T47D (cell line): ENCODE results near the gene KRT9.

Experiments used
- DNase-seq, 2 experiments: peaks; one replicate each; pipeline versions ENCODE4 v3.0.0 to v3.0.0-alpha.2; 2011 to 2012; ENCODE audit warnings: low read depth in 1 of 2, low spot score in 1 of 2
- JUND ChIP-seq: IDR thresholded peaks from 2 replicates; pipeline ENCODE4 v1.6.1; 2012; ENCODE audit warnings: low read depth
- in situ Hi-C: cut with HindIII; loops from 2 replicates; pipeline ENCODE4 v1.10.0; 2016; ENCODE audit warnings: low sequenced_read_pairs, low pct_unique_long_range_greater_than_20kb

KRT9 gene

DNA sequence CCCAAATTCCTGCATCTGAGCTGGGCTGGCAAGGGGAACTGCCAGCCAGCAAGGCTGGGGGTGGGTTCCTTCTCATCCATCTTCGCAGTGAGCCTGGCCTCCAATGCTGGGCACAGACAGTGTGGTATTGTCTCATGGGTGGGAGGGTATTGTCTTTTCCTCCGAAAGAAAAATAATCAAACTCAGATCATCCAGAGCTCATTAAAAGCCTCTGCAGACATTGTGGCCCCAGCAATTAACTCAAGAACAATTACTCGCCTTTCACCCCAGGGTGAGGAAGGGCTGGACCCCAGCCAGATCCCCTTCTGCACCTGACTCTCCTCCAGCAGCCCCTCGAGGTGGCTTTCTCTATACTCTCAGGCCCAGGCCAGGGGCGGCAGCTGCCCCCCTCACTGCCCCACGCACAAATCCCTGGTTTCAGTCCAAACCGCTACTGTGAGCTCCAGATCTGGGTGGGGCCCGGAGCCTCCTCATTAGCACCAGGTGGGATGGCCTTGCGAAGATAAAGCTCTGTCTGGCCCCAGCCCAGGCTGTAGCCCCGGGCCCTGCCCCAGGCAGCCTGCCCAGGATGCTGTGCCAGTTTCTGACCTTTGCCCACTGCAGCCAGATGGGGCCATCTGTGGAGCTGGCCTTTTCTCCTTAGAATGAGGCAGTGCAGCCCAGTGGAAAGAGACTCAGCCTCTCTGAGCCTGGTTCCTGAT lies 50.9 kb downstream of the KRT9 start:
- DNase-seq: no peak
- TF ChIP-seq JUND: no peak
- in situ Hi-C loops: no loop called here

DNA sequence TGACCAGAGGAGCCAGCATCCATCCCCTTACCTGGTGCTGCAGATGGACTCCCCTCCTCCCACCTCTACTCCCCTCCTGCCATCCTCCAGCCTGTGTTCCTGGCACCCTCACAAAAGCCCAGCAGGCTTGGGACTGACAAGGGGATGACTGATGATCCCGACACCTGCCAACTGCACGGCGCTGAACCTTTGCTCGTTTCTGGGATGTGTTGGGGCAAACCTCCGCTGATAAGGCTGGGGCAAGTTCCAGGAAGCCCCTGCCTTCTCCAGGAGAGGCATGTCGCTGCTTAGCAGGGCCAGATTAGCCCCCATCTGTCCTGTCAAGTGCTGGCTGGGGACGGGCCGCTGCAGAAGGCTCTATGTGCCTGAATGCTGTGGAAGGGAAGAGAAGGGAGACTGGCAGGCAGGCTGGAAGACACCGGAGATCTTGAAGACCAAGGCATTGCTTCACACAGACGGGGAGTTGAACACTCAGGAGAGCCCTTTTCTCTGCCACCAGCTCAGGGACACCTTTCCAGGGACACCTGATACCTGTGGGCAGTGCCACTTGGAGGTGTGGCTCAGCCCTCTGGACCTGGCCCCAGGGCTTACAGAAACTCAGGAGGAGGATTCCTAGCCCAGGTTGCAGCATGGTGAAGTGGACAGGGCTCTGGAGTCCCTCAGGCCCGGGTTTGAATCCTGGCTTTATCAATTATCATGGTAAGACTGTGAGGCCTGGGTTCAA lies 52.2 kb downstream of the KRT9 start:
- in situ Hi-C loops: no loop called here
- TF ChIP-seq JUND: 0 out of 2 replicates have a peak, but pooled peaks have one; percentile 62
- peak in 1 of 2 experiments; percentile 92 for DNase-seq

DNA sequence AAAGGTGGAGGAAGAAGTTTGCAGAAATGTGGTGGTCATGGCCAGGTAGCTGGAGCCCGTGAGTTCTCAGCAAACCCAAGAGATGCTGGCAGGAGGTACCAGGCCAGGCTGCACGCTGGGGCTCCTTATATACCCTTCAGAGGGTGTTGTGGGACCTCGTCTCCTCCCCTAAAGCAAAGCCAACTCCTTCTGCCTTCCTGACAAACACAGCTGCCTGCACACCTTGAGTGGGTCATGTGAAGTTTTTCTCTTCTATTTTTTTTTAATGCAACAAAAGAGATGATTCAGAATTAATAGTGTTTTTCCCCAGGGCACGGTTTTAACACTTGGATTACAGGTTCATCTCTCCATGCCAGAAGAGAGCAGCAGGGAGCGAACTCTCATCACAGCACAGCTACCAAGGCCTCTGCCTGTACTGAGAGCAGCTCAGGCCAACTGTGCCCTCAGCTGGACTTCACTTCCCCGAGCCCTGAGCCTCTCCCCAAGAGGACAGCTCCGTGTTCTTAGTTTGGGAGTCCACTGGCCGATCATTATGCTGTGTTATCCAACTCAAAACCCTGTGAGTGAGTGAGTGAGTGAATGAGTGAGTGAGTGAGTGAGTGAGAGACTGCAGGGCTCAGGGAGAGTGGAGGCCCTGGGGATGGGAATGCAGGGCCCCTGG lies 52.9 kb downstream of the KRT9 start, which contains the start of gene KRT15:
TSS of gene KRT15 (minus strand) at position 102 of the 661 bp plus-strand sequence. CDS start at position 39, 63 bp downstream.
- DNase-seq: peak in 1 of 2 experiments; percentile 83
- in situ Hi-C loops: no loop called here
- peak; percentile 25; the same call in 1 of the 2 replicates for TF ChIP-seq JUND

DNA sequence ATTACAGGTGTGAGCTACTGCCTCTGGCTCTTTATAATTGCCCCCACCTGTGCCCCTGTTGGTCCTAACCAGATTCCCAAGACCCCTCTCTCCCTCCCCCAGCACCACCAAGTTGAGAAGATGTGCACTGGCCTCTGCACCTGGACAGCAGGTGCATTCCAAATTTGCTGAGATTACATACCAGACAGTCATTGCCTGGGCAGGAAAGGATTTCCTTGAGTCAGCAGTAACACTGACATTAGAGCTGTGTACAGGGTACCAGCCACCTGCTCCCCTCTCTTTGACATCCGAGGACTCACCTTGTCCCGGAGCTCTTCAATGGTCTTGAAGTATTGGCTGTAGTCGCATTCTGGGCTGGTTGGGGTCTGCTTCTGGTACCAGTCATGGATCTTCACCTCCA lies 53.8 kb downstream of the KRT9 start:
- in situ Hi-C loops: no loop called here
- peak in 1 of 2 experiments; percentile 51 for DNase-seq
- no peak for TF ChIP-seq JUND

DNA sequence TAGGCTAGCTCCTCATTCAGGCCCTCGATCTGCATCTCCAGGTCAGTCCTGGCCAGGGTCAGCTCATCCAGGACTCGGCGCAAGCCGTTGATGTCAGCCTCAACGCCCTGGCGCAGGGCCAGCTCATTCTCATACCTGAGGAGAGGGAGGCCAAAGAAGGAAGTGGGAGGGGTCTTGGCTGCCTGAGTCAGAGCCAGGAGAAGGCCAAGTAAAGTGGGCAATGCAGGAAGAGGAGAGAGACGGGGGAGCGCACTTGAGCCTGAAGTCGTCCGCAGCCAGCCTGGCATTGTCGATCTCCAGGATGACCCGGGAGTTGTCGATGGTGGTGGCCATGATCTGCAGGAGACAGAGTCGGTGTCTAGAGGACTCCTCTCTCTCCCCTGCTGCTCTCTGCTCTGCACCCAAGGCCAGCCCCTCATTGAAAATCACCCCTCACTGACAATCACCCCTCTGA lies 55.0 kb downstream of the KRT9 start:
- no peak for TF ChIP-seq JUND
- in situ Hi-C loops: no loop called here
- DNase-seq: no peak

DNA sequence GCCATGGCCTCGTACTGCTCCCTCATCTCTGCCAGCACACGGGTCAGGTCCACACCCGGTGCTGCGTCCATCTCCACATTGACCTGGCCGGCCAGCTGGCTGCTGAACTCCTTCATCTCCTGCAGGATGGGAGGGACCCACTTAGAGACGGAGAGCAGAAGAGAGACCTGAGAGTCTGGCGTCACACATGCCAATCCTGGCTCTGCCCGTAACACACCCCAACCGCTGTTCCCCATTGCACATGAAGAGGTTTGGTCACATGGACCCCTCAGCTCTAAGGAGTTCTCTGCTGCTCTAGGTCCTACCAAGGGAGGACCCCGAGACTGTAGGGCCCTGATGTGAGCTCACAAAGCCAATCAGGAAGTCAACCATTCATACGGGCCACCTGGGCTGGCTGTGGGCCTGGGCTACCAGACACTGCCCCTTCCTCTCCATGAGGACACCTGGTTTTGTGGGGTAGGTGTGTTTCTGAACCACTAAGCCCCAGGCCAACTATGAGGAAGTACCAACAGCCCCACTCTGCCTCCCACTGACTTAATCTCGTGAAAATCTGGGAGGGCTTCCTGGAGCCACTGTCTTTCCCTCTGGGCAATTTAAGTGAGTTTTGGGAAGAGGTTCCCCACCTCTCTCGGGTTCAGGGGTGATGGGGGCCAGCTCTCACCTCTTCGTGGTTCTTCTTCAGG lies 55.6 kb downstream of the KRT9 start:
- no peak for TF ChIP-seq JUND
- in situ Hi-C loops: no loop called here
- no peak for DNase-seq
